ENCODE results near the gene NANOS3.

NANOS3 gene

GRCh38 chr19:13876834-13877233 is at the start of gene NANOS3:
Gene NANOS3, plus strand, starts transcription at chr19:13877134. Its CDS starts 115 bp downstream, at chr19:13877249.
- no peak for DNase-seq

- no peak for DNase-seq
Observed at GRCh38 chr19:13827656-13828055, 49.3 kb upstream of the NANOS3 start.

- DNase-seq, result no peak
Observed at GRCh38 chr19:13830114-13830740, 46.7 kb upstream of the NANOS3 start.

- DNase-seq, result no peak
Observed at GRCh38 chr19:13830741-13831536, 46.0 kb upstream of the NANOS3 start.

- no peak for DNase-seq
Observed at GRCh38 chr19:13831537-13832467, 45.1 kb upstream of the NANOS3 start.

GRCh38 chr19:13833330-13834243 is 43.3 kb upstream of the NANOS3 start:
- peak; percentile 92 for DNase-seq

GRCh38 chr19:13834244-13835069 is 42.5 kb upstream of the NANOS3 start:
- no peak for DNase-seq

GRCh38 chr19:13835791-13836723 is 40.9 kb upstream of the NANOS3 start:
- DNase-seq, result peak; percentile 52

GRCh38 chr19:13838435-13839129 is 38.4 kb upstream of the NANOS3 start:
- DNase-seq, result no peak

- DNase-seq, result peak; percentile 92
Observed at GRCh38 chr19:13839130-13839937, 37.6 kb upstream of the NANOS3 start.

- DNase-seq, result no peak
Observed at GRCh38 chr19:13839938-13840304, 37.0 kb upstream of the NANOS3 start.

- peak; percentile 59 for DNase-seq
Observed at GRCh38 chr19:13840305-13841085, 36.4 kb upstream of the NANOS3 start.

GRCh38 chr19:13841086-13841961 is 35.6 kb upstream of the NANOS3 start:
- peak; percentile 69 for DNase-seq

GRCh38 chr19:13841962-13842290 is 35.0 kb upstream of the NANOS3 start:
- DNase-seq, result peak; percentile 39

GRCh38 chr19:13842291-13843103 is 34.4 kb upstream of the NANOS3 start:
- peak; percentile 93 for DNase-seq

All from left hindlimb (tissue), 1 donor.